Lower leg skin (tissue), 3 donors: Measurements from ENCODE around the gene XKR7.

ENCODE experiments used
- CTCF ChIP-seq, 3 donors: fragments of 450-650 bp; IDR thresholded peaks; one replicate each; pipeline ENCODE4 v1.5.1; 2016; ENCODE audit warnings: antibody characterized with exemption in 3 of 3, mild to moderate bottlenecking in 3 of 3, moderate library complexity in 2 of 3
- POLR2A ChIP-seq, 2 donors: fragments of 450-650 bp; IDR thresholded peaks; one replicate each; pipeline ENCODE4 v1.6.1; 2016 to 2017; ENCODE audit warnings: antibody characterized with exemption in 2 of 2, mild to moderate bottlenecking in 1 of 2, moderate library complexity in 1 of 2

- TF ChIP-seq CTCF (IDR thresholded peaks at IDR 0.05) (no peak), POLR2A (IDR thresholded peaks at IDR 0.05) (no peak)
Measured at GRCh38 chr20:31991339-31991705, 23.4 kb downstream of the XKR7 start.
